Fibroblast of the conjunctiva (primary cell): Measurements from ENCODE around the gene BCKDHB.
"Not testable (repeated sequence)": the region's sequence is repeated elsewhere in the genome, so short reads cannot be mapped to it uniquely, and the experiment has no call there.

Experiments
- DNase-seq: peaks from one replicate; pipeline ENCODE4 v3.0.0-alpha.2; 2010; ENCODE audit warnings: low read depth

Gene BCKDHB

DNA sequence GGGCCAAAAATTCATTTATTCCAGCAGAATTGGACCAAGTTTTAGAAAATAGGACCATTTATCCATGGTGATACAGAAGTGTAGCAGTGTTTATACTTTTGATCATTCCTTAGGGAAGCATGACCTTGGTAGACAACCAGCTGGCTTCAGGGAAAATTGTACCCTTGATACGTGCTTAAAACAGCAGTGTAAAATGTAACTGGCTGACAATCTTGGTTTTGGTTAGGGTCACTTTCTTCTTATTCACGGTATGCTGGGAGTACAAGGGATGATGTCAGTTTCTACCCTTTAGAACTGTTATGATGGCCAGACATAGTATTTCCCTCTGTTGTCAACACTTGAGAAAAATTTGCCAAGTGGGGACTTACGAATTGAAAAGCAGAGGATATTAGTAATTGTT, 157.1 kb downstream of the BCKDHB start:
- no peak for DNase-seq

GRCh38 chr6:80268865-80269730, 162.6 kb downstream of the BCKDHB start:
- DNase-seq: no peak

- DNase-seq: no peak
These were observed 164.6 kb downstream of the BCKDHB start for GRCh38 chr6:80271074-80271473.

DNA sequence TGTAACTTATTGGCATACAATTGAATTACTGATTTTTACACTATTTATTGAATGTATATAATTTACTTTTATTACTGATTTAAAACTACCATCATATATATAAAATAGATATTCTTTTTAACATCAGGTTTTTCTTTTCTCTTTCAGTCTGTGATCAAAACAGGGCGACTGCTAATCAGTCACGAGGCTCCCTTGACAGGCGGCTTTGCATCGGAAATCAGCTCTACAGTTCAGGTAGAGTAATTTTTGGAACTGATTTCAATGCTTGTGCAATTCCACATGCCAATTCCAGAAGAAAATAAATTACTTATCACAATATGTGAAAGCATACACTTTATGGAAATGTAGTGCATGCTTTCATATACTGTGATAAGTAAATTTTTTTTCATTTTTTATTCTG, 166.5 kb downstream of the BCKDHB start:
- no peak for DNase-seq

DNA sequence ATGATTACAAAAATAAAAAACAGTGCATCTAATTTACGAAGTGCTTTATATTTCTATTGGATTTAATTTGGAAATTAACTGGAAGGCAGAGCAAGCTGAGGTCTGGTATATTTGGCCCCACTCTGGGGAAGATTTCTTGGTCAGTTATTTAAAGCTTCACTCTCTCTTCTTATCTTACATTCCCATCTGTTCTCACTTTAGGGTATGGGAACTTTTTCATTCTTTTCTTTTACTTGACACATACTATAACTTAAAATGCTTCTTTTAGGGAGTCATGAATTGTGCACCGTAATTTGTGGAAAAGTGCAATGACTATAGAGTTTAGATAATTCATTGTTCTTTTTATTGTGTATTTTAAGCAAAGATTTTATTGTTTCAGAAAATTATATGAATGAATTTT, 170.4 kb downstream of the BCKDHB start:
- no peak for DNase-seq

- DNase-seq: no peak
These were observed 171.0 kb downstream of the BCKDHB start for GRCh38 chr6:80277501-80277900.

DNA sequence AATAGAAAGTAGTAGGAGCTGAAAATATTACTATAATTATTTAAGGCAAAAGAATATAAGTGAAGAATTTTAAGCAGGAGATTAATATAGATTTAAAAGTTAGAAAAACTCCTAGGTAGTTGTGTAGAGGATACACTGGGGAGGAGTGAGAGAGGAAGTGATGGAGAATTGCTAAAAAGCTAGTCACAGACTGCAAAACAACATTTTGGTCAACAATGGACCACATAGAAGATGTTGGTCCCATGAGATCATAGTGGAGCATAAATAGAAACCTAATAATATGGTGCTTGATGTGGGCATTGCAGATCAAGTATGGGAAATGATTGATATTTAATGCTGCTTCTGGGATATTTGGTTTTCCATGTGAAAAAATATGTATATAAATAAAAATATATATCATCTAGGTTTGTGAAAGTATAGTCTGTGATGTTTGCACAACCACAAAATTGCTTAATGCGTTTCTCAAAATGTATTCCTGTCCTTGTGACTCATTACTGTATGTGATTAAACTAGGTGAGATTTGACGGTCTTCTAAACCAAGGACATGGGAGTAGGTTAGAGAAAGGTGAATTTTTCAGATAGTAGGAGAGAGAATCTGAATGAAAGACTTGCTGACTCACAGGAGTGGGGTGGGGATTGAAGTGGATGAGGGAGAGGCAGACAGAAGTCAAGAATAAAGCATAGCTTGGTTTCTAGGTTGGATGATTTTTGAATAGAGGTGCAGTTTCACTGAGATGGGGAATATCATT, 174.0 kb downstream of the BCKDHB start:
- DNase-seq: no peak

GRCh38 chr6:80282913-80283554, 176.6 kb downstream of the BCKDHB start:
- DNase-seq: peak; percentile 1

- DNase-seq: no peak
These were observed 180.6 kb downstream of the BCKDHB start for GRCh38 chr6:80287112-80287511.

DNA sequence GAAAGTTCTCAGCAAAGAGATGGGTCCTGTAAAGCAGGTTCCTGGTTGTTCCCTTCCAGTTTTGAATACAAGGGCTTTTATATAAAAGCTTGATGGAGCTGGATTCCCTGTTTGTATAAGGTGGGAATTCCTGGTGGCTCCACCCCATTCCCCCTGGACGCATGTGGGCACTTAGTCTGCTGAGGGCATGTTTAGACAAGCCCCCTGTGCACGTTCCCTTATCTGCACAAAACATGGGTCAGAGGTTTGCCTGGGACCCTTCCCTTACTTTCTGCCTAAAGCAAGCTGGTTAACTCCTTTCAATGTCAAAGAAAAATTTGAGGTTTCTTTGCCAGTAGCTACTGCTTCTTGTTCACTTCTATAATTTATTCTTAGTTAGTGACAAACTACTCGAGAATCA, 181.1 kb downstream of the BCKDHB start:
- DNase-seq: no peak

GRCh38 chr6:80289727-80290126, 183.3 kb downstream of the BCKDHB start:
- no peak for DNase-seq

- DNase-seq: not testable (repeated sequence)
These were observed 188.1 kb downstream of the BCKDHB start for GRCh38 chr6:80294531-80294930.

DNA sequence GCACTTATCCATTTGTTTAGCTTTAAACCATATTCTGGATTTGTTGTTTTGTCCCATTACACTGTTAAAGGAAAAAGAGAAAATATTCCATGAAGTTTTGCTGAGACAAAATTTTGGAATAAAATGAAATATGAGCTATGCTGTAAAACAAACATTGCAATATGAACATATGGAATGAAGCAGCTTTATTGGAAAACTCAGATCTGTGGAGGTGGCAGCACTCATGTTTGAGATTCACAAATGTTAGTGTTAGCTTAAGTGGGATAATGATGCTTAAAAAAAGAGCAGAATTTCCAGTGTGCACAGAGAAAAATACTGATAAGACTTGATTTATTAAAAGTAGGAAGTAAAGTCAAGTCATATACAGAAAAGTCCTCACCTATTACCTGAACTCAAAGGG, 196.2 kb downstream of the BCKDHB start:
- DNase-seq: no peak

DNA sequence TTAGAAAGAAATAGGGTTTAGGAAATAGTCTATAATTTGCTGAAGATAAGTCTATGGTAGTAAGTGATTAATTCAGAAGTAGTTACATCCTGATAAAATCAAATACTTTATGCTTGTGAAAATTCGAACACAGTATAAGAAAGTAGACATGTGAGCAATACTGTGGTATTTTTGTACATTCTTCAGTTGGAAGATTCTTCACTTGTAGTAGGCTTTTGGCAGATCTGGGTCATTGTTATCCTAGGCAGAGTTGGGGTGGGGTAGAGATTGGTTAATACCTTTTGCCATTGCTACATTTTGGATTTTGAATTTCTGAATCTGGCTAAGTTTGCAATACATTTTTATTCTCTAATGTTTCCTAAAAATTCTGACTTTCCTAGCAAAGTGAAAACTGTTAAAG, 197.5 kb downstream of the BCKDHB start:
- DNase-seq: no peak

GRCh38 chr6:80314531-80314930, 208.1 kb downstream of the BCKDHB start:
- no peak for DNase-seq

GRCh38 chr6:80316686-80317231, 210.3 kb downstream of the BCKDHB start:
- DNase-seq: no peak

DNA sequence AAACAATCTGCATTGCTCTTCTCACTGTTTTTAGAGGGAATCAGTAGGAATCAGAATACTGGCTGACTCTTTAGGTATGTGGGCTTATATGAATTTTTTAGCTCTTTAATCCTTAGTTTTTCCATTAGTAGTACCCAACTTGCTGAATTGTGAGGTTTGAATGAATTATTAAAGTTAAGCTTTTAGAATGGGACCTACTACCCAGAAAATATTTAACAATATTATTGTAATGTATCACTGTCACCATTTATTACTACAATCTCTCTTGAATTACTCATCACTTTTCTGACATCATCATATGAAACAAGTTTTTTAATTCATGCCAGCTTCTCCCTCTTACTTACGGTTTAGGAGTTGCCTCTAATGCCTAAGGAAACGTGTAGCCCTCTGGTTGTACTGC, 212.7 kb downstream of the BCKDHB start:
- DNase-seq: no peak

DNA sequence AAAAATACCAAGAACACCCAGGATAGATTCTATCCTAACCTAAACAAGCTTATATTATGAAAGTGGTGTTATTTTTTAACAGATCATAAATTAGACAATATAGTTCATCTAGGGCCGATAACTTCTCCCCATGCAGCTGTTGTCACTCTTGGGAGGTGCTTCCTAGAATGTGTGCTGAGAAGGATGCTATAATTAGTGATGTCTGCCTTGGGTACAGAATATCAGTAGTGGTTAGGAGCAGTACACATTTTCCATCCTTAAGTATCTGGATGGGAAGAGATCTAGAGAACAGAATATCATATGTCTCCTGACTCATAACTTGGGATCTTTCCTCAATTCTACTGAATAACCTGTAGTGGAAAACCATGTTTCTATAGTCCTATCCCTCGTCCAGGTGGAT, 214.5 kb downstream of the BCKDHB start:
- no peak for DNase-seq

GRCh38 chr6:80325742-80326141, 219.3 kb downstream of the BCKDHB start:
- DNase-seq: no peak

DNA sequence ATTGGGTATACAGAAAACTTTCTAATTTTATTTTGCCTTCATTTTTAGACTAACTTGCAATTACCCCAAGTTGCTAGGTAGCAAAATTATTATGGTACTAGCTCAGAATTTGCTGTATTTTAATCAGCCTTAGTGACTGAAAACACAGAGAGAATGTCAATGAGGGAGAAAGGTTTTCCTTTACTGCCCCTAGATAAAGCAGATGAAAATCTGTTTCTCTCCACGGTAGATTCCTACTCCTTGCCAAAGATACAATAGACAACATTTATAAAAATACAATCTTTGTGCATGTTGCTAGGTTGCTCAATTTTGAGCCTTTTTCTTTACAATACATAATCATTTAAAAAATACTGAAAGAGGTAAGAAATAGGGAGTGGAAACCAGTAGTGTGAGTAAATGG, 222.2 kb downstream of the BCKDHB start:
- no peak for DNase-seq

DNA sequence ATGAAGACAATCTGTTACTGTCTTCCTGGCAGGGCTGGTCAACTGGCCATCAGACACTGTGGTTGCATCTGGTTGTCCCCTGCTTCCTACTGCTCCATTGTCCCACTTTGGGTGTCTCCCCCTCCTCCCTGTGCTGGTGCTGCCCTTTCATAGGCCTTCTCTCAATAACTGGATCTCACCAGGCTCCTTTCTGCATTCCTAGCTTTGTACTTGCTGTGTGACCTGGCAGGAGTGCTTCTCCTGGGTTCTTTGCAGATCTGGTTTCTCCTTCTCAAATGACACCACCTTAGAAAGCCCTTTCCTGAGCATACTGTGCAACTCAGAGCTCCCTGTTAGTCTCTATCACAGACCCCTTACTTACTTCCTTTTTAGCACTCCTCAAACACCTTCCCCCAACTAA, 223.0 kb downstream of the BCKDHB start:
- DNase-seq: no peak

DNA sequence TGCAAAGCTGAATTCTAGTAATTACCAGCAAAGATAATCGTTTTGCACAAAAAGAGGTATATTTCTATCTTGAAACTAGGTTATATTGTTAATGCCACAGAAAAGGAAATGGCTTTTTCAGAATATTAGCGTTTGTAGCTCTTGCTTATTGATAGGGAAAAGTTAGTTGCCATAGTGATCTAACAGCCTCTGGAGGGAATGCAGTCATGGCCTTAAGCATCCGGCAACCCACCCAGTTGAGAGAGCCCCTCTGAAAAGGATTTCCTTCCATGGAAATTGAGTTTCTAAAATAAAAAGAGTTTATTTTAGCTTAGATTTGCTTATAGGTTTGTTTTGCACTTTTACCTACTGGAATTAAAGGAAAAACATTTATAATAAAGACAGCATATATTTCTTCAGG, 224.5 kb downstream of the BCKDHB start:
- no peak for DNase-seq

DNA sequence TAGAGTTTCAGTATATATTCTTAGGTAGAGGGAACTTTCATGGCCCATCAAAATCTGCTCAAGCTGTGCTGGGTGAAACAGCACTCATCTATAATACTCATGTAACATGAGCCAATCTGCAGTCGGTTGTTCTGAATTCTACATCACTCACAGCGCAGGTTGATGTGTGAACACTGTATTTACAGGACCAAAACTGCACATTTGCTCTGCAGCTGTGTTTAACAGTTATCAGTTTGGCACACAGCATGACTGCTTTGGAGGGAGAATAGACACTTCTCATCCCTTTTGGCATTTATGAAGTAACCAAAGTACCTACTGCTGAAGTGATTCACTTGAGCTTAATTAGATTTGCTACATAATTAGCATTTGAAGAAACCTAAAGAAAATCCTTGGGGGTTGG, 225.1 kb downstream of the BCKDHB start:
- DNase-seq: no peak
